Liver (tissue), 3 donors: Measurements from ENCODE around the gene METTL6.

ENCODE experiments used
- GABPA ChIP-seq, 2 donors: IDR thresholded peaks in 1 of 2; conservative IDR thresholded peaks in 1 of 2; 2 replicates each; pipeline ENCODE4 v1.6.1; 2016; ENCODE audit warnings: antibody characterized with exemption in 2 of 2, mild to moderate bottlenecking in 1 of 2, moderate library complexity in 1 of 2
- JUND ChIP-seq, 2 donors: IDR thresholded peaks; 2 replicates each; pipeline ENCODE4 v1.6.1; 2016; ENCODE audit warnings: antibody characterized with exemption in 2 of 2
- RAD21 ChIP-seq, 2 donors: IDR thresholded peaks; 2 replicates each; pipeline ENCODE4 v1.6.1; 2016; ENCODE audit warnings: antibody characterized with exemption in 2 of 2, mild to moderate bottlenecking in 2 of 2
- TAF1 ChIP-seq: conservative IDR thresholded peaks from 2 replicates; pipeline ENCODE4 v1.6.1; 2016; ENCODE audit warnings: antibody characterized with exemption, mild to moderate bottlenecking
- TF ChIP-seq, protein P1 (sequence below): fragments of 150-350 bp; IDR thresholded peaks from 2 replicates; pipeline ENCODE4 v1.5.1; 2017; ENCODE audit warnings: improper control_type of control experiment, low read depth, low read length; ENCODE audit not compliant: missing input control
- TF ChIP-seq, protein P2 (sequence below): IDR thresholded peaks from 2 replicates; pipeline ENCODE4 v1.6.1; 2016; ENCODE audit warnings: antibody characterized with exemption
- TF ChIP-seq, protein P3 (sequence below): IDR thresholded peaks from 2 replicates; pipeline ENCODE4 v1.6.1; 2016; ENCODE audit warnings: antibody characterized with exemption, mild to moderate bottlenecking
- donor health status: healthy.
- donor health status: healthy.

DNA sequence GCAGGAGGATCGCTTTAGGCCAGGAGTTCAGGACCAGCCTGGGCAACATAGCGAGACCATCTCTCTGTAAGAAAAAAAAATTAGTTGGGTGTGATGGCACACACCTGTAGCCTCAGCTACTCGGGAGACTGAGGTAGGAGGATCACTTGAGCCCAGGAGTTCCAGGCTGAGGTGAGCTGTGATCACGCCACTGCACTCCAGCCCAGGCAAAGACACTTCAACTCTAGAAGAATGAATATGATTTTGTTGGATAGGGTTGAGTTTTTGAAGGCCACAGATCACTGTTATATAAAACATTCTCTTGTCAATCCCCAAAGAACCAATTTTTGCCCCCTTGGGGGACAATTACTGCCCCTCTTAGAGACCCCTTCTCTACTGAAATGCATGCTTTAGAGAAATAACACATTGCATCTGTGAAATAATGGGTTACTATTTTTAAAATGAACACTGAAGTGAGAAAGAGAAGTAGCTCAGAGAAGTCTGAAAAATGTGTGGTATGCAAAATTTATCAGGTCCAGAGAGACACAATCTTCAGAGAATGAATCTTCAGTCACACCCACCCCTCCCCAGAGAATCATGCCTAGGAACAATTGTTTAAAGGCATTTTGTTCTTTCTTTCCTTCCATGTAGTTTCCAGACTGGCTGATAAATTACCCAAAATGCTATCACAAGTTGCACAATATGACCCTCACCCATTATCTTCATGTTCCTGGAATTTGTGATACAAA is 42.7 kb downstream of the METTL6 start:
- TF ChIP-seq, protein P1, sequence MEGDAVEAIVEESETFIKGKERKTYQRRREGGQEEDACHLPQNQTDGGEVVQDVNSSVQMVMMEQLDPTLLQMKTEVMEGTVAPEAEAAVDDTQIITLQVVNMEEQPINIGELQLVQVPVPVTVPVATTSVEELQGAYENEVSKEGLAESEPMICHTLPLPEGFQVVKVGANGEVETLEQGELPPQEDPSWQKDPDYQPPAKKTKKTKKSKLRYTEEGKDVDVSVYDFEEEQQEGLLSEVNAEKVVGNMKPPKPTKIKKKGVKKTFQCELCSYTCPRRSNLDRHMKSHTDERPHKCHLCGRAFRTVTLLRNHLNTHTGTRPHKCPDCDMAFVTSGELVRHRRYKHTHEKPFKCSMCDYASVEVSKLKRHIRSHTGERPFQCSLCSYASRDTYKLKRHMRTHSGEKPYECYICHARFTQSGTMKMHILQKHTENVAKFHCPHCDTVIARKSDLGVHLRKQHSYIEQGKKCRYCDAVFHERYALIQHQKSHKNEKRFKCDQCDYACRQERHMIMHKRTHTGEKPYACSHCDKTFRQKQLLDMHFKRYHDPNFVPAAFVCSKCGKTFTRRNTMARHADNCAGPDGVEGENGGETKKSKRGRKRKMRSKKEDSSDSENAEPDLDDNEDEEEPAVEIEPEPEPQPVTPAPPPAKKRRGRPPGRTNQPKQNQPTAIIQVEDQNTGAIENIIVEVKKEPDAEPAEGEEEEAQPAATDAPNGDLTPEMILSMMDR, result no peak
- TF ChIP-seq TAF1, result no peak
- TF ChIP-seq, protein P2, sequence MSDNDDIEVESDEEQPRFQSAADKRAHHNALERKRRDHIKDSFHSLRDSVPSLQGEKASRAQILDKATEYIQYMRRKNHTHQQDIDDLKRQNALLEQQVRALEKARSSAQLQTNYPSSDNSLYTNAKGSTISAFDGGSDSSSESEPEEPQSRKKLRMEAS, result no peak
- TF ChIP-seq, protein P3, sequence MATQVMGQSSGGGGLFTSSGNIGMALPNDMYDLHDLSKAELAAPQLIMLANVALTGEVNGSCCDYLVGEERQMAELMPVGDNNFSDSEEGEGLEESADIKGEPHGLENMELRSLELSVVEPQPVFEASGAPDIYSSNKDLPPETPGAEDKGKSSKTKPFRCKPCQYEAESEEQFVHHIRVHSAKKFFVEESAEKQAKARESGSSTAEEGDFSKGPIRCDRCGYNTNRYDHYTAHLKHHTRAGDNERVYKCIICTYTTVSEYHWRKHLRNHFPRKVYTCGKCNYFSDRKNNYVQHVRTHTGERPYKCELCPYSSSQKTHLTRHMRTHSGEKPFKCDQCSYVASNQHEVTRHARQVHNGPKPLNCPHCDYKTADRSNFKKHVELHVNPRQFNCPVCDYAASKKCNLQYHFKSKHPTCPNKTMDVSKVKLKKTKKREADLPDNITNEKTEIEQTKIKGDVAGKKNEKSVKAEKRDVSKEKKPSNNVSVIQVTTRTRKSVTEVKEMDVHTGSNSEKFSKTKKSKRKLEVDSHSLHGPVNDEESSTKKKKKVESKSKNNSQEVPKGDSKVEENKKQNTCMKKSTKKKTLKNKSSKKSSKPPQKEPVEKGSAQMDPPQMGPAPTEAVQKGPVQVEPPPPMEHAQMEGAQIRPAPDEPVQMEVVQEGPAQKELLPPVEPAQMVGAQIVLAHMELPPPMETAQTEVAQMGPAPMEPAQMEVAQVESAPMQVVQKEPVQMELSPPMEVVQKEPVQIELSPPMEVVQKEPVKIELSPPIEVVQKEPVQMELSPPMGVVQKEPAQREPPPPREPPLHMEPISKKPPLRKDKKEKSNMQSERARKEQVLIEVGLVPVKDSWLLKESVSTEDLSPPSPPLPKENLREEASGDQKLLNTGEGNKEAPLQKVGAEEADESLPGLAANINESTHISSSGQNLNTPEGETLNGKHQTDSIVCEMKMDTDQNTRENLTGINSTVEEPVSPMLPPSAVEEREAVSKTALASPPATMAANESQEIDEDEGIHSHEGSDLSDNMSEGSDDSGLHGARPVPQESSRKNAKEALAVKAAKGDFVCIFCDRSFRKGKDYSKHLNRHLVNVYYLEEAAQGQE, result no peak
- peak in 1 of 2 donors; percentile 34 for TF ChIP-seq RAD21 (IDR thresholded peaks at IDR 0.05)
- no peak for TF ChIP-seq GABPA (IDR thresholded peaks at IDR 0.05 in 1 of 2, conservative IDR thresholded peaks at IDR 0.05 in 1 of 2)
- no peak for TF ChIP-seq JUND (IDR thresholded peaks at IDR 0.05)
